SK-N-SH treated with all-trans-retinoic acid at 6 μM for 48 hours (cell line): Measurements from ENCODE around the gene CYB5B.

Experiments
- ATAC-seq: fragments of 200-7000 bp; cut with Tn5 transposase; 3 replicates; pipeline ENCODE4 v1.9.1; 2020; ENCODE audit warnings: mild to moderate bottlenecking, moderate library complexity
- ARNTL ChIP-seq: fragments of 450-650 bp; formaldehyde crosslinking; IDR thresholded peaks from 2 replicates; pipeline ENCODE4 v1.5.0; 2020; ENCODE audit warnings: low read depth, mild to moderate bottlenecking, moderate library complexity, borderline replicate concordance
- BACH2 ChIP-seq: fragments of 250-450 bp; sonication (Bioruptor Pico); IDR thresholded peaks from 2 replicates; pipeline ENCODE4 v1.9.0; 2021; ENCODE audit warnings: mild to moderate bottlenecking, borderline replicate concordance
- CSDC2 ChIP-seq: fragments of 250-450 bp; sonication (Bioruptor Pico); IDR thresholded peaks from 2 replicates; pipeline ENCODE4 v1.5.0; 2020; ENCODE audit warnings: mild to moderate bottlenecking, moderate library complexity
- ESRRG ChIP-seq: fragments of 250-450 bp; sonication (Bioruptor Pico); IDR thresholded peaks from 2 replicates; pipeline ENCODE4 v1.6.1; 2021; ENCODE audit warnings: mild to moderate bottlenecking
- GLIS3 ChIP-seq: fragments of 250-450 bp; sonication (Bioruptor Pico); IDR thresholded peaks from 2 replicates; pipeline ENCODE4 v1.5.0; 2020; ENCODE audit warnings: mild to moderate bottlenecking, moderate library complexity
- ISL1 ChIP-seq: fragments of 250-450 bp; sonication (Bioruptor Pico); IDR thresholded peaks from 2 replicates; pipeline ENCODE4 v2.1.2; 2022; ENCODE audit warnings: mild to moderate bottlenecking, moderate library complexity
- OSR1 ChIP-seq: fragments of 250-450 bp; sonication (Bioruptor Pico); IDR thresholded peaks from 2 replicates; pipeline ENCODE4 v1.8.0; 2022; ENCODE audit warnings: moderate library complexity, mild to moderate bottlenecking, inconsistent platforms
- PPARA ChIP-seq: fragments of 250-450 bp; sonication (Bioruptor Pico); IDR thresholded peaks from 2 replicates; pipeline ENCODE4 v1.5.0; 2020; ENCODE audit warnings: mild to moderate bottlenecking, borderline replicate concordance
- RARB ChIP-seq: fragments of 250-450 bp; sonication (Bioruptor Pico); IDR thresholded peaks from 2 replicates; pipeline ENCODE4 v1.8.0; 2021; ENCODE audit warnings: mild to moderate bottlenecking, moderate library complexity
- SNAI2 ChIP-seq: fragments of 250-450 bp; sonication (Bioruptor Pico); IDR thresholded peaks from 2 replicates; pipeline ENCODE4 v1.5.0; 2020; ENCODE audit warnings: mild to moderate bottlenecking, moderate library complexity
- TCF4 ChIP-seq: fragments of 250-450 bp; sonication (Bioruptor Pico); IDR thresholded peaks from 2 replicates; pipeline ENCODE4 v1.8.0; 2021; ENCODE audit warnings: mild to moderate bottlenecking, moderate library complexity, borderline replicate concordance
- TOX ChIP-seq: fragments of 250-450 bp; sonication (Bioruptor Pico); IDR thresholded peaks from 2 replicates; pipeline ENCODE4 v1.8.0; 2021; ENCODE audit warnings: mild to moderate bottlenecking, moderate library complexity, borderline replicate concordance
- ZC3H10 ChIP-seq: fragments of 250-450 bp; sonication (Bioruptor Pico); IDR thresholded peaks from 2 replicates; pipeline ENCODE4 v1.5.1; 2021; ENCODE audit warnings: mild to moderate bottlenecking, moderate library complexity
- ZFP3 ChIP-seq: fragments of 250-450 bp; sonication (Bioruptor Pico); IDR thresholded peaks from 2 replicates; pipeline ENCODE4 v1.5.0; 2020; ENCODE audit warnings: mild to moderate bottlenecking, moderate library complexity
- ZFP30 ChIP-seq: fragments of 450-650 bp; formaldehyde crosslinking; IDR thresholded peaks from 2 replicates; pipeline ENCODE4 v1.5.0; 2022; ENCODE audit warnings: mild to moderate bottlenecking, moderate library complexity
- ZNF565 ChIP-seq: fragments of 450-650 bp; formaldehyde crosslinking; conservative IDR thresholded peaks from 2 replicates; pipeline ENCODE4 v1.5.0; 2020; ENCODE audit warnings: low read depth, mild to moderate bottlenecking, moderate library complexity
- ZNF8 ChIP-seq: fragments of 450-650 bp; formaldehyde crosslinking; IDR thresholded peaks from 2 replicates; pipeline ENCODE4 v1.5.0; 2020; ENCODE audit warnings: mild to moderate bottlenecking, moderate library complexity
- TF ChIP-seq, protein P1 (sequence below): fragments of 250-450 bp; sonication (Bioruptor Pico); IDR thresholded peaks from 2 replicates; pipeline ENCODE4 v1.5.1; 2020; ENCODE audit warnings: low read depth, mild to moderate bottlenecking, moderate library complexity
- TF ChIP-seq, protein P2 (sequence below): fragments of 250-450 bp; sonication (Bioruptor Pico); IDR thresholded peaks from 2 replicates; pipeline ENCODE4 v1.5.1; 2021; ENCODE audit warnings: mild to moderate bottlenecking, moderate library complexity
- TF ChIP-seq, protein P3 (sequence below): fragments of 250-450 bp; sonication (Bioruptor Pico); IDR thresholded peaks from 2 replicates; pipeline ENCODE4 v1.8.0; 2021; ENCODE audit warnings: low read depth, mild to moderate bottlenecking, moderate library complexity, borderline replicate concordance
- TF ChIP-seq, protein P4 (sequence below): fragments of 250-450 bp; sonication (Bioruptor Pico); IDR thresholded peaks from 2 replicates; pipeline ENCODE4 v1.8.0; 2020; ENCODE audit warnings: mild to moderate bottlenecking, moderate library complexity, borderline replicate concordance

The CYB5B gene

DNA sequence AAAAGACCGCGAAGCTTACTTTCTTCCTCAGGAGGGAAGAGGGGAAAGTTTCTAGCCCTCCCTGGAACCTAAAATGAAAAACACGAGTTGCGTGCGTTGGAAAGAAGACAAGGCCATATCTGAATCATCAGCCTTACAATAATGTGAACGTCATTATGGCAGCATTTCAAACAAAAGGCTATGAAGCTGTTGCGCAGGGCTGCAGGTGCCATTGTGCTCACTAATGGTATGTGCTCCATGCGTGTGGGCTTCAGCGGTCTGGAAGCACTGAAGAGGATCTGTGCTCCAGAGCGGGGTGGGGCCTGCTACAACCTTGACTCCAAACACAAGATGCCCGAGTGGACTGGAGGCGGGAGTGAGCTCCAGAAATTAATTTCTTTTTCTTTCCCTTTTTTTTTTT lies 12.1 kb upstream of the CYB5B start:
- TF ChIP-seq BACH2 (CRISPR knock-in tag), result no peak
- no peak for TF ChIP-seq ZC3H10 (CRISPR knock-in tag)
- TF ChIP-seq, protein P1, sequence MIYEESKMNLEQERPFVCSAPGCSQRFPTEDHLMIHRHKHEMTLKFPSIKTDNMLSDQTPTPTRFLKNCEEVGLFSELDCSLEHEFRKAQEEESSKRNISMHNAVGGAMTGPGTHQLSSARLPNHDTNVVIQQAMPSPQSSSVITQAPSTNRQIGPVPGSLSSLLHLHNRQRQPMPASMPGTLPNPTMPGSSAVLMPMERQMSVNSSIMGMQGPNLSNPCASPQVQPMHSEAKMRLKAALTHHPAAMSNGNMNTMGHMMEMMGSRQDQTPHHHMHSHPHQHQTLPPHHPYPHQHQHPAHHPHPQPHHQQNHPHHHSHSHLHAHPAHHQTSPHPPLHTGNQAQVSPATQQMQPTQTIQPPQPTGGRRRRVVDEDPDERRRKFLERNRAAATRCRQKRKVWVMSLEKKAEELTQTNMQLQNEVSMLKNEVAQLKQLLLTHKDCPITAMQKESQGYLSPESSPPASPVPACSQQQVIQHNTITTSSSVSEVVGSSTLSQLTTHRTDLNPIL (CRISPR knock-in tag), result no peak
- no peak for TF ChIP-seq ARNTL (CRISPR knock-in tag)
- no peak for TF ChIP-seq ZFP30 (CRISPR knock-in tag)
- no peak for TF ChIP-seq ZFP3 (CRISPR knock-in tag)
- no peak for TF ChIP-seq PPARA (CRISPR knock-in tag)
- TF ChIP-seq, protein P2, sequence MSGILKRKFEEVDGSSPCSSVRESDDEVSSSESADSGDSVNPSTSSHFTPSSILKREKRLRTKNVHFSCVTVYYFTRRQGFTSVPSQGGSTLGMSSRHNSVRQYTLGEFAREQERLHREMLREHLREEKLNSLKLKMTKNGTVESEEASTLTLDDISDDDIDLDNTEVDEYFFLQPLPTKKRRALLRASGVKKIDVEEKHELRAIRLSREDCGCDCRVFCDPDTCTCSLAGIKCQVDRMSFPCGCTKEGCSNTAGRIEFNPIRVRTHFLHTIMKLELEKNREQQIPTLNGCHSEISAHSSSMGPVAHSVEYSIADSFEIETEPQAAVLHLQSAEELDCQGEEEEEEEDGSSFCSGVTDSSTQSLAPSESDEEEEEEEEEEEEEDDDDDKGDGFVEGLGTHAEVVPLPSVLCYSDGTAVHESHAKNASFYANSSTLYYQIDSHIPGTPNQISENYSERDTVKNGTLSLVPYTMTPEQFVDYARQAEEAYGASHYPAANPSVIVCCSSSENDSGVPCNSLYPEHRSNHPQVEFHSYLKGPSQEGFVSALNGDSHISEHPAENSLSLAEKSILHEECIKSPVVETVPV (CRISPR knock-in tag), result no peak
- TF ChIP-seq TOX, result no peak
- TF ChIP-seq GLIS3 (CRISPR knock-in tag), result no peak
- no peak for ATAC-seq

DNA sequence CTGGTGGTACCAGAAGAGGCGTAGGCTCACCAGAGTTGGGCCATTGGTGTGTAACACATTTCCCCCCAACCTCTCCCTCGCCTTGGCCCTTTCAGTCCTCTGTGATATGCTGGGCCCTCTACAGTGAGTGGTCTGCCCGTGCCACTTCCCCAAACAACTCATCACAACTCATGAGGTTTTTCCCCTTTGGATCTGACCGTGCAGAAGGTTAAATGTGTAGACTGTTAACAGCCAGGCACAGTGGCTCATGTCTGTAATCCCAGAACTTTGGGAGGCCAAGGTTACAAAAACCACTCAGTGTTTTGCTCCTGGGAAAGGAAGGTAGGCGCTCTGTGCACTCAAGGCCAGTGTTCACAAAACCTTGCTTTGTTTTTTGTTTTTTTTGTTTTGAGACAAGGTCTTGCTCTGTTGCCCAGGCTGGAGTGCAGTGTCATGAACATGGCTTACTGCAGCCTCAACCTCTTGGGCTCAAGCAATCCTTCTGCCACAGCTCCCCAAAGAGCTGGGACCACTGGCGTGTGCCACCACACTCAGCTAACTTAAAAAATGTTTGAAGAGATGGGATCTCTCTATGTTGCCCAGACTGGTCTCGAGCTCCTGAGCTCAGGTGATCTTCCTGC lies 11.3 kb upstream of the CYB5B start:
- ATAC-seq, result no peak
- TF ChIP-seq BACH2 (CRISPR knock-in tag), result no peak
- TF ChIP-seq ZNF8, result no peak
- no peak for TF ChIP-seq PPARA (CRISPR knock-in tag)
- TF ChIP-seq OSR1, result no peak
- TF ChIP-seq, protein P2 (CRISPR knock-in tag), result no peak
- TF ChIP-seq ZNF565 (CRISPR knock-in tag), result no peak
- TF ChIP-seq, protein P3, sequence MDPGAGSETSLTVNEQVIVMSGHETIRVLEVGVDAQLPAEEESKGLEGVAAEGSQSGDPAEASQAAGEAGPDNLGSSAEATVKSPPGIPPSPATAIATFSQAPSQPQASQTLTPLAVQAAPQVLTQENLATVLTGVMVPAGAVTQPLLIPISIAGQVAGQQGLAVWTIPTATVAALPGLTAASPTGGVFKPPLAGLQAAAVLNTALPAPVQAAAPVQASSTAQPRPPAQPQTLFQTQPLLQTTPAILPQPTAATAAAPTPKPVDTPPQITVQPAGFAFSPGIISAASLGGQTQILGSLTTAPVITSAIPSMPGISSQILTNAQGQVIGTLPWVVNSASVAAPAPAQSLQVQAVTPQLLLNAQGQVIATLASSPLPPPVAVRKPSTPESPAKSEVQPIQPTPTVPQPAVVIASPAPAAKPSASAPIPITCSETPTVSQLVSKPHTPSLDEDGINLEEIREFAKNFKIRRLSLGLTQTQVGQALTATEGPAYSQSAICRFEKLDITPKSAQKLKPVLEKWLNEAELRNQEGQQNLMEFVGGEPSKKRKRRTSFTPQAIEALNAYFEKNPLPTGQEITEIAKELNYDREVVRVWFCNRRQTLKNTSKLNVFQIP (CRISPR knock-in tag), result no peak

DNA sequence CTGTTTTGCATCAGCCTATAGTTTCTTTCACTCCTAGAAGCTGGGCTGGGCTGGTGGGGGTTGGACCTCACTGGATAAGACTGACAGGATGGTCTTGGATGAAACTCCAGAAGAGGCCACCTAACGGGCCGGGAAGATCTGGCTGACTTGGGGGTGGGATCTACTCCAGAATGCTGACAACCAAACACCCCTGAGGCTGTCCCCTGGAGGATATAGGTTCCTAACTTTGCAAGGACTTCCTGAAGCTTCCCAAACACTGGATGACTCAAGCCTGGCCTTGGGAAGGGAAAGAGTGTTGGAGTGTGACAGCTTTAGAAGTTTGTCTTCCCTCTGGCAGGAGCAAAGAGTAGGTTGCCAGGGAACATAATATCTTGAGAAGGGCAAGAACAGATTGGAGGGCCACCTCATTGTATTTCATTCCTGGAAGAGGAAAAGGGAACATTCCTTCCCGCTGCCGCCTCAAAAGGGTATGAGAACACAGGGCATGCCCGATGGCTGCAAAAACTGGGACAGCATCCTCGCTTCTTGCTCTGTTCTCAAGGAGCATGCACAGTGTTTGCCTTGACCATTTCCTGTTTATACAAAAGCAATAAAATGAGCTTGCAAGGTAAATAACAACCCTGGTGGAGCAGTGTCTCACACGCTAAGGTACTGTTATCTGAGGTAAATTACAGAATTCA lies 6.8 kb upstream of the CYB5B start:
- TF ChIP-seq, protein P1 (CRISPR knock-in tag), result no peak
- TF ChIP-seq ZFP30 (CRISPR knock-in tag), result no peak
- TF ChIP-seq SNAI2 (CRISPR knock-in tag), result no peak
- no peak for TF ChIP-seq ZNF565 (CRISPR knock-in tag)
- TF ChIP-seq BACH2 (CRISPR knock-in tag), result no peak
- TF ChIP-seq TCF4 (CRISPR knock-in tag), result no peak
- no peak for TF ChIP-seq RARB
- no peak for TF ChIP-seq OSR1
- TF ChIP-seq CSDC2 (CRISPR knock-in tag), result no peak
- no peak for TF ChIP-seq ZC3H10 (CRISPR knock-in tag)
- TF ChIP-seq PPARA (CRISPR knock-in tag), result no peak
- TF ChIP-seq, protein P3 (CRISPR knock-in tag), result no peak
- no peak for TF ChIP-seq ZNF8
- TF ChIP-seq, protein P4, sequence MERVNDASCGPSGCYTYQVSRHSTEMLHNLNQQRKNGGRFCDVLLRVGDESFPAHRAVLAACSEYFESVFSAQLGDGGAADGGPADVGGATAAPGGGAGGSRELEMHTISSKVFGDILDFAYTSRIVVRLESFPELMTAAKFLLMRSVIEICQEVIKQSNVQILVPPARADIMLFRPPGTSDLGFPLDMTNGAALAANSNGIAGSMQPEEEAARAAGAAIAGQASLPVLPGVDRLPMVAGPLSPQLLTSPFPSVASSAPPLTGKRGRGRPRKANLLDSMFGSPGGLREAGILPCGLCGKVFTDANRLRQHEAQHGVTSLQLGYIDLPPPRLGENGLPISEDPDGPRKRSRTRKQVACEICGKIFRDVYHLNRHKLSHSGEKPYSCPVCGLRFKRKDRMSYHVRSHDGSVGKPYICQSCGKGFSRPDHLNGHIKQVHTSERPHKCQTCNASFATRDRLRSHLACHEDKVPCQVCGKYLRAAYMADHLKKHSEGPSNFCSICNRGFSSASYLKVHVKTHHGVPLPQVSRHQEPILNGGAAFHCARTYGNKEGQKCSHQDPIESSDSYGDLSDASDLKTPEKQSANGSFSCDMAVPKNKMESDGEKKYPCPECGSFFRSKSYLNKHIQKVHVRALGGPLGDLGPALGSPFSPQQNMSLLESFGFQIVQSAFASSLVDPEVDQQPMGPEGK (CRISPR knock-in tag), result no peak
- no peak for TF ChIP-seq ESRRG
- TF ChIP-seq ISL1 (CRISPR knock-in tag), result no peak
- TF ChIP-seq, all 23 proteins: peak for 0
- peak; percentile 46 for ATAC-seq
